Measurements from ENCODE around the gene CEACAM1. TPM values are rescaled to one million over a fixed set of nuclear protein-coding genes. Genes with fewer than 3 reads are reported as not detected.

The CEACAM1 gene
- total RNA-seq, 1 experiment from 2014 or later, result 1.5 TPM

DNA sequence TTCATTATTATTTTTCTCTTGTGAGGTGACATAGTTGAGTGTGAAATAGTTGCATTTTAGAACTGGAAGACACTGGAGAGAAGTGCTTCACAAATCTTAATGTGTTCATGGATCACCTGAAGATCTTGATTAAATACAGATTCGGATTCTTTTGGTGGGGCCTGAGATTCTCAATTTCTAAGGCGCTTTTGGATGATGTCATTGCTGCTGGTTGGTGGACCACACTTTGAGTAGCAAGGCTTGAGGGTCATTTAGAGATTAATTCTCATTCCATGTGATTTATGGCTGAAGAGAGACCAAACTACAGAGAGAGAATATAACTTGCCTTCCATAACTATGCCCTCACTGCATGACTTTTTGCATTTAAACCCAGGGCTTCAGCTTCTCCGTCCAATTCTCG is 39.3 kb upstream of the CEACAM1 start:
- H3T11ph ChIP-seq (ENCODE audit: low read length), result no peak overlapping the region
- no peak overlapping the region for H2BK5ac ChIP-seq (ENCODE audit: insufficient read length, low read length)
- no peaks in the 10 kb centered on the region for H3K79me1 ChIP-seq (ENCODE audit: insufficient read depth, low read depth, low read length, poor library complexity, severe bottlenecking)
- H3K27ac ChIP-seq (ENCODE audit: insufficient read length, low read depth, low read length), result no peak overlapping the region
- H3K4me2 ChIP-seq (ENCODE audit: insufficient read depth, insufficient read length, low read length), result no peak overlapping the region
- no peak overlapping the region for H2BK12ac ChIP-seq (ENCODE audit: insufficient read length, low read depth, low read length)
- H3K23ac ChIP-seq (ENCODE audit: insufficient read length, low read depth, low read length), result no peak overlapping the region
- H4K8ac ChIP-seq (replicated peaks; ENCODE audit: insufficient read length, low read depth, low read length), result no peak overlapping the region
- Mint-ChIP-seq H3K4me3 (no peak overlapping the region), H3K4me1 (peaks cover 0 to 2% of the 10 kb centered on the region in 2 experiments; a peak in 1 of 4 replicates), H3K9me3 (peaks cover 0 to 4% of the 10 kb centered on the region in 2 experiments; a peak in 1 of 5 replicates), H3K36me3 (ENCODE audit: insufficient read depth in 1 of 3, low read depth in 3 of 3) (no peaks in the 10 kb centered on the region), H3K27me3 (ENCODE audit: low read depth) (peaks cover 37% of the 10 kb centered on the region), H3K27ac (no peak overlapping the region)
- no CpG with 5 or more reads among the region's 4 CpGs for WGBS (ENCODE audit: extremely low coverage, insufficient read length, low lambda C conversion rate)
- H4K20me1 ChIP-seq (ENCODE audit: control insufficient read depth, insufficient read depth, insufficient read length), result no peaks in the 10 kb centered on the region
- no peak overlapping the region for H2BK15ac ChIP-seq (ENCODE audit: low read depth, low read length)
- H3K9ac ChIP-seq (ENCODE audit: extremely low read depth, insufficient read length, low read length), result no peak overlapping the region
- H2BK20ac ChIP-seq (ENCODE audit: low read depth, low read length, poor library complexity, severe bottlenecking), result no peak overlapping the region
- H3K23me2 ChIP-seq (ENCODE audit: insufficient read length, low read depth, low read length, poor library complexity, severe bottlenecking), result no peaks in the 10 kb centered on the region
- H4K5ac ChIP-seq (ENCODE audit: insufficient read length, low read depth, low read length), result no peak overlapping the region
- no peak overlapping the region for H3K14ac ChIP-seq (ENCODE audit: insufficient read depth, low read length)
- no peaks in the 10 kb centered on the region for H3K79me2 ChIP-seq (ENCODE audit: insufficient read depth, low read length)
- H3K18ac ChIP-seq (ENCODE audit: insufficient read length, low read depth, low read length), result no peak overlapping the region
- no peak overlapping the region for H2AK5ac ChIP-seq (ENCODE audit: insufficient read length, low read length)
- H3K56ac ChIP-seq (ENCODE audit: insufficient read length, low read depth, low read length), result no peak overlapping the region
- H3K9me3 ChIP-seq (ENCODE audit: control insufficient read depth, low read depth, low read length), result no peaks in the 10 kb centered on the region
- no peaks in the 10 kb centered on the region for H3K27me3 ChIP-seq (ENCODE audit: insufficient read depth, low read length)
- no peak overlapping the region for H2AFZ ChIP-seq (ENCODE audit: low read length)
- H3K4me1 ChIP-seq (ENCODE audit: insufficient read depth, low read length), result no peaks in the 10 kb centered on the region
- TF ChIP-seq, protein P1, sequence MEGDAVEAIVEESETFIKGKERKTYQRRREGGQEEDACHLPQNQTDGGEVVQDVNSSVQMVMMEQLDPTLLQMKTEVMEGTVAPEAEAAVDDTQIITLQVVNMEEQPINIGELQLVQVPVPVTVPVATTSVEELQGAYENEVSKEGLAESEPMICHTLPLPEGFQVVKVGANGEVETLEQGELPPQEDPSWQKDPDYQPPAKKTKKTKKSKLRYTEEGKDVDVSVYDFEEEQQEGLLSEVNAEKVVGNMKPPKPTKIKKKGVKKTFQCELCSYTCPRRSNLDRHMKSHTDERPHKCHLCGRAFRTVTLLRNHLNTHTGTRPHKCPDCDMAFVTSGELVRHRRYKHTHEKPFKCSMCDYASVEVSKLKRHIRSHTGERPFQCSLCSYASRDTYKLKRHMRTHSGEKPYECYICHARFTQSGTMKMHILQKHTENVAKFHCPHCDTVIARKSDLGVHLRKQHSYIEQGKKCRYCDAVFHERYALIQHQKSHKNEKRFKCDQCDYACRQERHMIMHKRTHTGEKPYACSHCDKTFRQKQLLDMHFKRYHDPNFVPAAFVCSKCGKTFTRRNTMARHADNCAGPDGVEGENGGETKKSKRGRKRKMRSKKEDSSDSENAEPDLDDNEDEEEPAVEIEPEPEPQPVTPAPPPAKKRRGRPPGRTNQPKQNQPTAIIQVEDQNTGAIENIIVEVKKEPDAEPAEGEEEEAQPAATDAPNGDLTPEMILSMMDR (conservative IDR thresholded peaks at IDR 0.05), result no peak
- no peak for DNase-seq
- H3K4ac ChIP-seq (ENCODE audit: low read depth, low read length), result no peak overlapping the region
- H2BK120ac ChIP-seq (ENCODE audit: low read depth, low read length, poor library complexity, severe bottlenecking), result no peak overlapping the region
- H4K91ac ChIP-seq (ENCODE audit: insufficient read length, low read depth, low read length), result no peak overlapping the region
